ENCODE data around the gene IMMT. TPM values are rescaled to one million over a fixed set of nuclear protein-coding genes. Genes with fewer than 3 reads are reported as not detected.

Gene IMMT
- total and polyA plus RNA-seq, 2 of the 8 experiments (the other 6 are each of a cell fraction or from before 2014, with no cell fraction given): 37.7 to 103 TPM

DNA sequence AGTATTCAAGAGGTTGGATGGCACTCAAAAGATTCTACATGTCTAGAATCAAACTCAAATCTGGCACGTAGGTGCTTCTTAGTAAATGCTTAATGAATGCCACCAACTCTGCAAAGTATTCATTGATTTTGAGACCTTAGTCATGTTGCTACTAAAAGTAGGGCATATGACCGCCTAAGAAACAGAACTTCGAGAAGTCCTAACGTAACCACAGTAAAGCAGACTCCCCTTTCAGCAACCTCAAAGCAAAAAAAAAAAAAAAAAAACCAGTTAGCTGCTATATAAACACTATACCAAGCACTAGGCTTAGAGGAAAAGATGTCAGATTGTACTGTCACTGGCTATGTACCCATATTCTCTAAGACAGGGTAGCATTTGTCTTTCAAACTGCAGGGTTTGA, 55.3 kb downstream of the IMMT start:
- Histone ChIP-seq H3K18ac (ENCODE audit: extremely low read depth, low read length) (no peak overlapping the region), H3K9me3 (ENCODE audit: insufficient read depth in 2 of 2, low read depth in 1 of 2, low read length in 1 of 2) (no peaks in the 10 kb centered on the region), H3K9ac (replicated peaks in 1 of 4; ENCODE audit: extremely low read depth in 1 of 4, low read depth in 3 of 4, low read length in 3 of 4) (no peak overlapping the region), H4K5ac (ENCODE audit: insufficient read length, low read depth, low read length) (no peak overlapping the region), H4K8ac (ENCODE audit: extremely low read depth, insufficient read depth, low read length) (no peak overlapping the region), H4K91ac (replicated peaks; ENCODE audit: insufficient read length, low read length) (no peak overlapping the region), H3K79me2 (ENCODE audit: control insufficient read depth in 1 of 2, insufficient read depth in 2 of 2, low read length in 2 of 2) (no peaks in the 10 kb centered on the region), H3K4ac (replicated peaks; ENCODE audit: insufficient read length, low read depth, low read length) (no peak overlapping the region), H3K4me2 (ENCODE audit: insufficient read depth in 1 of 2, low read depth in 2 of 2, low read length in 2 of 2) (no peak overlapping the region), H2AK5ac (ENCODE audit: low read depth, low read length) (no peak overlapping the region), H2BK120ac (replicated peaks; ENCODE audit: low read depth, low read length) (no peak overlapping the region), H3K4me1 (replicated peaks in 1 of 4; ENCODE audit: control insufficient read depth in 3 of 4, insufficient read depth in 4 of 4, low read length in 3 of 4) (no peaks in the 10 kb centered on the region), H3K27me3 (replicated peaks in 1 of 4; ENCODE audit: control insufficient read depth in 3 of 4, extremely low read depth in 1 of 4, insufficient read depth in 3 of 4, low read length in 3 of 4) (no peaks in the 10 kb centered on the region), H3K27ac (ENCODE audit: low read depth, low read length) (no peak overlapping the region), H3K14ac (ENCODE audit: insufficient read length) (no peak overlapping the region), H2BK20ac (ENCODE audit: low read length) (no peak overlapping the region), H2AFZ (ENCODE audit: low read length) (no peak overlapping the region), H4K20me1 (replicated peaks in 1 of 2; ENCODE audit: control insufficient read depth in 1 of 2, insufficient read depth in 2 of 2, low read length in 2 of 2) (peaks cover 0 to 9% of the 10 kb centered on the region in 2 experiments), H2BK5ac (ENCODE audit: low read depth, low read length) (no peak overlapping the region), H3K23ac (ENCODE audit: insufficient read length) (no peak overlapping the region), H2BK12ac (ENCODE audit: low read depth, low read length) (no peak overlapping the region), H3K4me3 (ENCODE audit: extremely low read depth in 1 of 4, insufficient read depth in 2 of 4, low read depth in 3 of 4, low read length in 4 of 4) (no peak overlapping the region), H3K79me1 (ENCODE audit: low read depth, low read length) (no peaks in the 10 kb centered on the region), H3K56ac (replicated peaks; ENCODE audit: insufficient read length, low read depth, low read length) (no peak overlapping the region), H2BK15ac (ENCODE audit: low read length) (no peak overlapping the region), H3K23me2 (ENCODE audit: low read depth, low read length) (no peaks in the 10 kb centered on the region), H3K36me3 (ENCODE audit: control insufficient read depth in 2 of 4, insufficient read depth in 4 of 4, low read length in 3 of 4) (peaks cover 41 to 78% (median 59%) of the 10 kb centered on the region in 4 experiments; a peak in 7 of 8 replicates)
- no peak for DNase-seq (ENCODE audit: low read depth in 1 of 2, low spot score in 2 of 2)
- ChIA-PET POLR2A (ENCODE audit: partially characterized antibody) (no interaction called here), CTCF (ENCODE audit: partially characterized antibody) (no interaction called here)
- TF ChIP-seq NANOG (IDR thresholded peaks at IDR 0.05; ENCODE audit: insufficient read depth, low read depth, low read length, poor library complexity, severe bottlenecking): no peak
- TF ChIP-seq EGR1 (IDR thresholded peaks at IDR 0.05; ENCODE audit: borderline replicate concordance, low read depth, low read length): no peak
- no peak for TF ChIP-seq RFX5 (IDR thresholded peaks at IDR 0.05; ENCODE audit: borderline replicate concordance, low read depth, low read length)
- no peak for TF ChIP-seq SP4 (IDR thresholded peaks at IDR 0.05; ENCODE audit: low read length)
- FAIRE-seq: no peak
- 92% methylated on average over 4 of the region's 4 CpGs; no CpG with 5 or more reads in 1 of the 2 experiments for WGBS, 2 experiments (ENCODE audit: extremely low coverage in 1 of 2, insufficient coverage in 1 of 2, insufficient read length in 1 of 2, insufficient replicate concordance in 2 of 2, low coverage in 1 of 2, low lambda C conversion rate in 2 of 2, missing lambda C conversion rate in 1 of 2)

Data from H1 (cell line).